Measurements from ENCODE around the gene SORL1.

Gene SORL1

GRCh38 chr11:121667836-121668235, 215.7 kb downstream of the SORL1 start:
- DNase-seq (ENCODE audit: low spot score): no peak
- Histone ChIP-seq H3K4me3 (no peak overlapping the region), H3K27ac (no peak overlapping the region)
- no peak for TF ChIP-seq CTCF (IDR thresholded peaks at IDR 0.05)

- Histone ChIP-seq H3K4me3 (no peak overlapping the region), H3K27ac (no peak overlapping the region)
- DNase-seq (ENCODE audit: low spot score): no peak
- no peak for TF ChIP-seq CTCF (IDR thresholded peaks at IDR 0.05)
These were observed 217.3 kb downstream of the SORL1 start for GRCh38 chr11:121669422-121669821.

DNA sequence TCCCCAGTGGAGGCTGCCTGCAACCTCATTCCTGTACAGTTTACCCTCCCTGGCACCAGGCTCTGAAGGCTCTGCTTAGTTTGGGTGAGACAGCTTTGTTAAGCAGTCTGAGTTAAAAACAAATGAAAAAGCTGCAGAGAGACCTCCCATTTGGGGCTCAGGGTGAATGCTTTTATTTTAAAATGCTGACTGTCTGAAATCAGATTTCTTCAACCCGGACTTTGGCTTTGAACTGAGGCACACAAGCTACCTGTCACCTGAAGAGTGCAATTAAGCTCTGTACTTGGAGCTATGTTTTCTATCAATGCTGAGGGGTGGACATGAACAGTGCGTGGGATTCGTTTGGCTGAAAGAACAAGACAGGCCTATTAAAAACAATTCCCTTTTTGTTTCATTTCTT, 218.2 kb downstream of the SORL1 start:
- TF ChIP-seq CTCF (IDR thresholded peaks at IDR 0.05): no peak
- no peak overlapping the region for H3K4me3 ChIP-seq
- DNase-seq (ENCODE audit: low spot score): no peak
- no peak overlapping the region for H3K27ac ChIP-seq

- DNase-seq (ENCODE audit: low spot score): no peak
- Histone ChIP-seq H3K4me3 (peak overlapping the region; percentile 25), H3K27ac (peak overlapping the region; percentile 40 to 46)
- TF ChIP-seq CTCF (IDR thresholded peaks at IDR 0.05): no peak
These were observed 218.7 kb downstream of the SORL1 start for GRCh38 chr11:121670805-121671282.

DNA sequence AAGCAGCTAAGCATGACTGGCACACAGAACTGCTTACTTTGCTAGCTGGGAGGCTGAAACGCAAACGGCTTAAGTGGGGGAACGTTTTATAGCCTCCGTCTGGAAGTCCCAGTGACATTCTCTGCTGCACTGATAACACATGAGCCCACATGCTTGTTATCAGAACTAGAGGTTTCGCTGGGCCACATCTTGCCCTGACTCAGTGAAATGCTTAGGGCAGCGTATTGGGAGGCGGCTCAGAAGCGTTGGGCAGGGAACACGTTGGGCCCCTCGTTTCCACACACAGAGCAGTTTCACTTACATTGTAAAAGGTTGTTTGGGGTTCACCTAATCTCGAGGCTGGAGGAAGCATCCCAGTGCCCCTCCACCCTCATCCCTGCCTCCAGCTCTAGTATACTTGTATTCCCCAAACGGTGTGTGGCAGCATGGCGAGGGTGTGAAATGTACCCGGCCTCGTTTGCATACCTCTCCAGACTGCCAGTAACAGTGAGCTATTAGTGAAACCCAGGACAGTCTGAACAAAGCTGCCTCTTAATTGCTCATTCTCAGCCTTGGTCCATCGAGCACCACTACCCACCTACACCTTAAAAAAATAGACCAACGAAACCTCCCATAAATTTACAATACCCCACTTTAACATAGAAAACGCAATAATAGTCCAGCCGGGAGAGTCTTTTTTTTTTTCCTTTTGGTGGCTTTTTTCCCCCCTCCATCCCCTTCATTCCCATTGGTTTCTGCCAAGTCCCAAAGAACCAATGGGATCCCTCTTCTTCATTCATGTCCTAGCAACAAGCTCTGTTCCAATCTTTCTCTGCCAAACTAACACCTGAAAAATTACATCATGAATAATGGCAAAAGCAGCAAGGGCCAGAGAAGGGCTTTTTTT, 219.4 kb downstream of the SORL1 start:
- DNase-seq (ENCODE audit: low spot score): no peak
- Histone ChIP-seq H3K27ac (peak overlapping the region; percentile 40 to 46), H3K4me3 (peak overlapping the region; percentile 25)
- TF ChIP-seq CTCF (IDR thresholded peaks at IDR 0.05): no peak

- Histone ChIP-seq H3K27ac (peak overlapping the region; percentile 62 to 79), H3K4me3 (peak overlapping the region; percentile 21)
- TF ChIP-seq CTCF (IDR thresholded peaks at IDR 0.05): no peak
- DNase-seq (ENCODE audit: low spot score): no peak
These were observed 220.7 kb downstream of the SORL1 start for GRCh38 chr11:121672630-121673487.
